GM20000 (cell line): ENCODE measurements around the gene VWA2.

Experiments used
- DNase-seq: peaks from one replicate; pipeline ENCODE4 v3.0.0; 2012; ENCODE audit warnings: low spot score
- CTCF ChIP-seq: IDR thresholded peaks from 2 replicates; pipeline ENCODE4 v1.5.1; 2012; ENCODE audit warnings: mild to moderate bottlenecking, control low read depth; ENCODE audit errors: extremely low read depth, missing control alignments

The VWA2 gene

GRCh38 chr10:114281006-114281405 is 42.0 kb downstream of the VWA2 start:
- no peak for DNase-seq
- no peak for TF ChIP-seq CTCF

GRCh38 chr10:114281461-114281860 is 42.4 kb downstream of the VWA2 start:
- no peak for TF ChIP-seq CTCF
- DNase-seq = no peak

GRCh38 chr10:114282526-114282925 is 43.5 kb downstream of the VWA2 start:
- TF ChIP-seq CTCF = no peak
- DNase-seq = no peak

GRCh38 chr10:114283091-114283490 is 44.0 kb downstream of the VWA2 start:
- TF ChIP-seq CTCF = no peak
- DNase-seq = no peak

- no peak for DNase-seq
Measured at GRCh38 chr10:114283535-114284234, 44.6 kb downstream of the VWA2 start.

GRCh38 chr10:114284346-114285071 is 45.5 kb downstream of the VWA2 start:
- no peak for TF ChIP-seq CTCF
- DNase-seq = no peak

More at GRCh38 chr10:114283535-114284234, 44.6 kb downstream of the VWA2 start:
- TF ChIP-seq CTCF = no peak

GRCh38 chr10:114285961-114286441 is 46.9 kb downstream of the VWA2 start:
- no peak for TF ChIP-seq CTCF
- DNase-seq = no peak
